ENCODE data around the gene WDR33.

The WDR33 gene

GRCh38 chr2:127747621-127748020 lies 63.4 kb downstream of the WDR33 start:
- Histone ChIP-seq H2BK120ac (ENCODE audit: low read depth, low read length) (no peak overlapping the region), H2BK12ac (ENCODE audit: low read length in 2 of 2) (no peak overlapping the region), H3K27me3 (ENCODE audit: control insufficient read depth in 1 of 2, insufficient read depth in 1 of 2, low read length in 2 of 2) (no peaks in the 10 kb centered on the region), H2BK15ac (ENCODE audit: low read depth, poor library complexity, severe bottlenecking) (no peak overlapping the region), H3K18ac (ENCODE audit: low read depth in 1 of 2, low read length in 2 of 2) (no peak overlapping the region), H3K23ac (ENCODE audit: low read length in 2 of 2) (no peak overlapping the region), H4K91ac (ENCODE audit: low read length) (no peak overlapping the region), H3K14ac (ENCODE audit: low read length in 2 of 2) (no peak overlapping the region), H3K27ac (ENCODE audit: low read length, poor library complexity, severe bottlenecking) (no peak overlapping the region), H3K4me1 (ENCODE audit: control insufficient read depth, insufficient read depth, low read depth, low read length) (peaks cover 2% of the 10 kb centered on the region), H2AFZ (ENCODE audit: low read depth, low read length) (no peak overlapping the region), H3K4me2 (ENCODE audit: low read length, poor library complexity, severe bottlenecking) (no peak overlapping the region), H3K4ac (ENCODE audit: low read depth in 1 of 2, low read length in 2 of 2) (no peak overlapping the region), H3K9ac (ENCODE audit: low read length) (no peak overlapping the region), H4K8ac (ENCODE audit: low read length) (no peak overlapping the region), H2AK5ac (ENCODE audit: low read length, severe bottlenecking) (no peak overlapping the region), H3K9me3 (ENCODE audit: control insufficient read depth, low read length) (no peaks in the 10 kb centered on the region), H3K79me1 (replicated peaks; ENCODE audit: low read length, poor library complexity, severe bottlenecking) (peaks cover 17% of the 10 kb centered on the region), H3K4me3 (ENCODE audit: insufficient read depth in 1 of 2, low read depth in 1 of 2, low read length in 2 of 2) (no peak overlapping the region), H3K36me3 (ENCODE audit: control insufficient read depth in 1 of 2, insufficient read depth in 2 of 2, low read depth in 1 of 2, low read length in 2 of 2) (peaks cover 3 to 46% of the 10 kb centered on the region in 2 experiments), H2BK5ac (ENCODE audit: low read depth, low read length, poor library complexity, severe bottlenecking) (no peak overlapping the region)
- no peak for DNase-seq
- 96% methylated on average over 5 of the region's 5 CpGs for WGBS

- H3K27ac ChIP-seq (ENCODE audit: low read length, poor library complexity, severe bottlenecking), result no peak overlapping the region
- H3K9ac ChIP-seq (ENCODE audit: low read length), result no peak overlapping the region
- no peak overlapping the region for H3K4ac ChIP-seq (ENCODE audit: low read depth in 1 of 2, low read length in 2 of 2)
- H2BK12ac ChIP-seq (ENCODE audit: low read length in 2 of 2), result no peak overlapping the region
- H3K14ac ChIP-seq (ENCODE audit: low read length in 2 of 2), result no peak overlapping the region
- H3K27me3 ChIP-seq (ENCODE audit: control insufficient read depth in 1 of 2, insufficient read depth in 1 of 2, low read length in 2 of 2), result no peaks in the 10 kb centered on the region
- peaks cover 14% of the 10 kb centered on the region for H3K79me1 ChIP-seq (replicated peaks; ENCODE audit: low read length, poor library complexity, severe bottlenecking)
- H3K23ac ChIP-seq (ENCODE audit: low read length in 2 of 2), result no peak overlapping the region
- no peak overlapping the region for H3K4me2 ChIP-seq (ENCODE audit: low read length, poor library complexity, severe bottlenecking)
- no peak overlapping the region for H4K91ac ChIP-seq (ENCODE audit: low read length)
- H3K4me1 ChIP-seq (ENCODE audit: control insufficient read depth, insufficient read depth, low read depth, low read length), result peaks cover 3% of the 10 kb centered on the region
- H4K8ac ChIP-seq (ENCODE audit: low read length), result no peak overlapping the region
- H2BK120ac ChIP-seq (ENCODE audit: low read depth, low read length), result no peak overlapping the region
- no peak overlapping the region for H3K18ac ChIP-seq (ENCODE audit: low read depth in 1 of 2, low read length in 2 of 2)
- H3K4me3 ChIP-seq (ENCODE audit: insufficient read depth in 1 of 2, low read depth in 1 of 2, low read length in 2 of 2), result no peak overlapping the region
- no peak overlapping the region for H2BK15ac ChIP-seq (ENCODE audit: low read depth, poor library complexity, severe bottlenecking)
- 80% methylated on average over 2 of the region's 3 CpGs for WGBS
- DNase-seq, result no peak
- H3K36me3 ChIP-seq (ENCODE audit: control insufficient read depth in 1 of 2, insufficient read depth in 2 of 2, low read depth in 1 of 2, low read length in 2 of 2), result peaks cover 3 to 58% of the 10 kb centered on the region in 2 experiments
- no peaks in the 10 kb centered on the region for H3K9me3 ChIP-seq (ENCODE audit: control insufficient read depth, low read length)
- no peak overlapping the region for H2AFZ ChIP-seq (ENCODE audit: low read depth, low read length)
- no peak overlapping the region for H2AK5ac ChIP-seq (ENCODE audit: low read length, severe bottlenecking)
- H2BK5ac ChIP-seq (ENCODE audit: low read depth, low read length, poor library complexity, severe bottlenecking), result no peak overlapping the region
These were observed 67.4 kb downstream of the WDR33 start for GRCh38 chr2:127743477-127744026.

GRCh38 chr2:127740665-127741288 lies 70.2 kb downstream of the WDR33 start:
- Histone ChIP-seq H2BK15ac (ENCODE audit: low read depth, poor library complexity, severe bottlenecking) (no peak overlapping the region), H3K27ac (ENCODE audit: low read length, poor library complexity, severe bottlenecking) (no peak overlapping the region), H3K4me3 (ENCODE audit: insufficient read depth in 1 of 2, low read depth in 1 of 2, low read length in 2 of 2) (no peak overlapping the region), H4K8ac (ENCODE audit: low read length) (no peak overlapping the region), H3K9ac (ENCODE audit: low read length) (no peak overlapping the region), H3K4me2 (ENCODE audit: low read length, poor library complexity, severe bottlenecking) (no peak overlapping the region), H2AFZ (ENCODE audit: low read depth, low read length) (no peak overlapping the region), H3K14ac (ENCODE audit: low read length in 2 of 2) (no peak overlapping the region), H2BK12ac (ENCODE audit: low read length in 2 of 2) (no peak overlapping the region), H2AK5ac (ENCODE audit: low read length, severe bottlenecking) (no peak overlapping the region), H3K23ac (ENCODE audit: low read length in 2 of 2) (no peak overlapping the region), H3K4ac (ENCODE audit: low read depth in 1 of 2, low read length in 2 of 2) (no peak overlapping the region), H3K79me1 (replicated peaks; ENCODE audit: low read length, poor library complexity, severe bottlenecking) (peaks cover 9% of the 10 kb centered on the region), H2BK5ac (ENCODE audit: low read depth, low read length, poor library complexity, severe bottlenecking) (no peak overlapping the region), H3K36me3 (ENCODE audit: control insufficient read depth in 1 of 2, insufficient read depth in 2 of 2, low read depth in 1 of 2, low read length in 2 of 2) (peaks cover 3 to 48% of the 10 kb centered on the region in 2 experiments), H3K27me3 (ENCODE audit: control insufficient read depth in 1 of 2, insufficient read depth in 1 of 2, low read length in 2 of 2) (no peaks in the 10 kb centered on the region), H3K4me1 (ENCODE audit: control insufficient read depth, insufficient read depth, low read depth, low read length) (peaks cover 3% of the 10 kb centered on the region), H4K91ac (ENCODE audit: low read length) (no peak overlapping the region), H2BK120ac (ENCODE audit: low read depth, low read length) (no peak overlapping the region), H3K18ac (ENCODE audit: low read depth in 1 of 2, low read length in 2 of 2) (no peak overlapping the region), H3K9me3 (ENCODE audit: control insufficient read depth, low read length) (no peaks in the 10 kb centered on the region)
- 100% methylated on average over 2 of the region's 3 CpGs for WGBS
- no peak for DNase-seq

- H3K4me2 ChIP-seq (ENCODE audit: low read length, poor library complexity, severe bottlenecking), result no peak overlapping the region
These were observed 71.2 kb downstream of the WDR33 start for GRCh38 chr2:127739800-127740199.

More at GRCh38 chr2:127739800-127740199, 71.2 kb downstream of the WDR33 start:
- WGBS, result 100% methylated on average over 1 of the region's 1 CpG
- Histone ChIP-seq H4K91ac (ENCODE audit: low read length) (no peak overlapping the region), H2BK15ac (ENCODE audit: low read depth, poor library complexity, severe bottlenecking) (no peak overlapping the region), H2BK120ac (ENCODE audit: low read depth, low read length) (no peak overlapping the region), H3K4me3 (ENCODE audit: insufficient read depth in 1 of 2, low read depth in 1 of 2, low read length in 2 of 2) (no peak overlapping the region), H2AK5ac (ENCODE audit: low read length, severe bottlenecking) (no peak overlapping the region), H2BK12ac (ENCODE audit: low read length in 2 of 2) (no peak overlapping the region), H3K4ac (ENCODE audit: low read depth in 1 of 2, low read length in 2 of 2) (no peak overlapping the region), H3K18ac (ENCODE audit: low read depth in 1 of 2, low read length in 2 of 2) (no peak overlapping the region), H4K8ac (ENCODE audit: low read length) (no peak overlapping the region), H3K23ac (ENCODE audit: low read length in 2 of 2) (no peak overlapping the region), H3K9me3 (ENCODE audit: control insufficient read depth, low read length) (no peaks in the 10 kb centered on the region), H3K36me3 (ENCODE audit: control insufficient read depth in 1 of 2, insufficient read depth in 2 of 2, low read depth in 1 of 2, low read length in 2 of 2) (peaks cover 3 to 38% of the 10 kb centered on the region in 2 experiments), H3K27ac (ENCODE audit: low read length, poor library complexity, severe bottlenecking) (no peak overlapping the region), H2AFZ (ENCODE audit: low read depth, low read length) (no peak overlapping the region), H3K4me1 (ENCODE audit: control insufficient read depth, insufficient read depth, low read depth, low read length) (peaks cover 5% of the 10 kb centered on the region), H3K14ac (ENCODE audit: low read length in 2 of 2) (no peak overlapping the region), H2BK5ac (ENCODE audit: low read depth, low read length, poor library complexity, severe bottlenecking) (no peak overlapping the region), H3K79me1 (replicated peaks; ENCODE audit: low read length, poor library complexity, severe bottlenecking) (peaks cover 9% of the 10 kb centered on the region), H3K27me3 (ENCODE audit: control insufficient read depth in 1 of 2, insufficient read depth in 1 of 2, low read length in 2 of 2) (no peaks in the 10 kb centered on the region), H3K9ac (ENCODE audit: low read length) (no peak overlapping the region)
- no peak for DNase-seq

All from mesenchymal stem cell (in vitro differentiated cells and primary cell).